Measurements from ENCODE around the gene IFNL1. TPM values are rescaled to one million over a fixed set of nuclear protein-coding genes. Genes with fewer than 3 reads are reported as not detected.
A peak's percentile ranks its signal among the peaks of the same experiment; 100 is the strongest.
"Not testable (repeated sequence)": the region's sequence is repeated elsewhere in the genome, so short reads cannot be mapped to it uniquely, and the experiment has no call there.

The IFNL1 gene
- total RNA-seq, 1 donor from 2014 or later = not detected

DNA sequence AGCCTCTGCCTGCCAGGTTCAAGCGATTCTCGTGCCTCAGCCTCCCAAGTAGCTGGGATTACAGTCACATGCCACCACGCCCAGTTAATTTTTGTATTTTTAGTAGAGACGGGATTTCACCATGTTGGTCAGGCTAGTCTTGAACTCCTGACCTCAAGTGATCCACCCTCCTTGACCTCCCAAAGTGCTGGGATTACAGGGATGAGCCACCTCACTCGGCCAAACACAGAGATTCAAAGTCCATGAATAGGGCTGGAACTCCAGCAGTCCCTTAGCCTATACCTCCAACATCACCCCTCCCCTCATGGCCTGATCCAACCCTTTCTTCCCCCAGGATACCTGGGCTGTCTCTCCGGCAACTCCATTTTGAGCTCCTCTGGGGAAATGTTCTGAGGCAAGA lies 36.5 kb downstream of the IFNL1 start:
- not testable (repeated sequence) for DNase-seq

DNA sequence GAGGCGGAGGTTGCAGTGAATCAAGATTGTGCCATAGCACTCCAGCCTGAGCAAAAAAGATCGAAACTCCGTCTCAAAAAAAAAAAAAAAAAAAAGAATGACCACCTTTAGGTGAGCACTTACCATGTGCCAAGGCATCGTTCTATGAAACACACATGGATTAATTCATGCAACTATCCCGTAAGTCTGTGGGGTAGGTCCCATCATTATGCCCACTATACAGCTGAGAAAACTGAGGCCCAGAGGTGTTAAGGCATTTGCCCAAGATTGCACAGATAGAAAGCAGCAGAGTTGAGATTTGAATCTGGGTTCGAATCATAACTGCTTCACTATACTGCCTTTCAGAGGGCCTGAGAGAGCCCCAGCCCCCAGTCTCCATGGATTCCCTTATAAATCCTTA lies 37.3 kb downstream of the IFNL1 start:
- DNase-seq = no peak

GRCh38 chr19:39334444-39334976 lies 38.3 kb downstream of the IFNL1 start:
- DNase-seq = no peak

DNA sequence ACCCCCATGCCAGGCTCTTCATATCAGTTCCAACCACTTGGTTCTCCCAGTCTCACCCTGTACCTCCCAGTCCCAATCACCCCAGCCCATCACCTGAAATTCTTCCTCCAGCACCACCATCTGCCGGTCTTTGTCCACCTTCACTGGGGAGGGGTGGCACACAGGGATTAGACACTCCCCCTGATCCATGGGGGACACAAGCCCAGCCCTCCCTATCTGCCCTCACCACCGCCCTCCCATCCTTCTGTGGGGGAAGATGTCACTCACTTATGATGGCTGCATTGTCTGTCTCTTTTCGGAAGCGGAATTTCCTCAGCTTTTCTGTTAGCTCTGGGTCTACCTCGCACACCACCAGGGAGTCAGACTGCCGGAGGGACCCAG lies 39.0 kb downstream of the IFNL1 start:
- no peak for DNase-seq

GRCh38 chr19:39336483-39336882 lies 40.3 kb downstream of the IFNL1 start:
- no peak for DNase-seq

- no peak for DNase-seq
Observed at GRCh38 chr19:39339674-39340073, 43.5 kb downstream of the IFNL1 start.

DNA sequence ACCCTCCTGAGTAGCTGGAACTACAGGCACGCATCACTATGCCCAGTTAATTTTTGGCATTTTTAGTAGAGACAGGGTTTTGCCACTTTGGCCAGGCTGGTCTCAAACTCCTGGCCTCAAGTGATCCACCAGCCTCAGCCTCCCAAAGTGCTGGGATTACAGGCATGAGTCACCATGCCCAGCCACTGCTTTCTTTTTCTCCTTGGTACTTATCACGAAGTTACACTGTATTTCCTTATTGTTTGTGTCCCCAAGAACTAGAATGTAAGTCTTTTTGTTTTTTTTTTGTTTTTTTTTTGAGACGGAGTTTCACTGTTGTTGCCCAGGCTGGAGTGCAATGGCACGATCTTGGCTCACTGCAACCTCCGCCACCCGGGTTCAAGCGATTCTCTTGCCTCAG lies 43.9 kb downstream of the IFNL1 start:
- DNase-seq = not testable (repeated sequence)

DNA sequence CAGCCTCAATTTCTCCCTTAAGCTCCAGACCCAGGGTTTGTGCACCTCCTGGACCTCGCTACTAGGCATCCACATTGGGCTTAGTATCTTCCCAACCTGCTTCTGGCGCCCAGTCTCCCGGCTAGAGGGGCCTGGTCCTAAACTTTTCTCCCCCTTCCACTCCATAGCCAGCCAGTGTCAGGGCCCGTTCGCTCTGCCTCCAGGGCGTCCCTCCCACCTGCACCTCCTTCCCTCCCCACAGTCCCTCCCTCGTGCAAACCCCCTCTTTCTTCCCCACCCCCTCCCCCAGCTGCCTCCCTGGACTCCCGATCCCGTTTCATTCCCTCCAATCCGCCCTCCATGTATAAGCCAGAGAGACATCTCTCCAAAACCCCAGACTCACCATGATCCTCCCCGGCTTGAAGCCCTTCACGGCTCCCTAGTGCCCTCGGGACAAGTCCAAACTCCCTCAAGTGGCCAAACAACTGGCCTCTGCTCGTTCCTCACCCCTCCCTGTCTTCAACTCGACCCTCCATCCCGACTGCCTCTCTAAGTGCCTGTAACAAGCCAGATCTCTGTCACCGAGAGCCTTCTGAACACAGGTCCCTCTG lies 45.0 kb downstream of the IFNL1 start:
- DNase-seq = no peak

DNA sequence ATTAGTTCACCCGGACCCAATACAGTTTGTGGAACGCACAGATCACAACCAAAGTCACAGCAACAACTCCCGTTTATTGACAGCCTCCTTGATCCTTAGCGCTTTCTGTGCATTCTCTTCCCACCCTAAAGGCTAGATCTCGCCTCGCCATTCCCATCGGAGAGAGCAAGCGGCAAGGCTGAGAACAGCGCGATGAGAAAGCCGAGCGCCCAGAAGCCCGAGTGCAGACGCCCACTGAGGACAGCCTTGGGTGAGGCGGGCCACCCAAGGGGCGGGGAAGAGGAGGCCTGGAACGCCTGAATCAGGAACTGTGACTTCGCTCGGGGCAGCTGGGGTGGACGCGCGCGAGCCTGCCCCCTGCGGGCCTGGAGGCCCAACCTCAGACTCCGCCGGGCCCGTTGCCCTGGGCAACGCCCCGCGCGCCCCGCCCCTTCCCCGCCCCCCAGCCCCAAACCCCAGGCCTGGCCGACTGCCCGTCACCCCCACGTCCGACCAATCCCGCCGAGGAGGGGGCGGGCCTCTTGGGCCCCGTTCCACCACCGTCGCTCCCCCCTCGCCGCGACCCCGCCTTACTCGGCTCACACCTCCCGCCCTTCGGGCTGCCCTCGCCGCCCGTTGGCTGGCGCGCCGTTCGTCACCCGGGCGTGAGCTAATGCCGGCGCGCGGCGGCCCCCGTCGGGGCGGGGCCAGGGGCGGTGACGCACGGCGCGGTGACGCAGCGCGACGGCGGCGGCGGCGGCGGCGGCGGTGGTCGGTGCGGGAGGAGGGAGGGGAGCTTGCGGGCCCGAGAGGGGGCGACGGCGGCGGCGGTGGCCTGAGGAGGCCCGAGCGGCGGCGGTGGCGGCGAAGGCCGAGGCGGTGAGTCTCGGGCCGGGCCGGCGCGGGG lies 45.8 kb downstream of the IFNL1 start, which contains the start of gene SAMD4B:
Gene SAMD4B (plus strand): TSS at position 703 of the 886 bp plus-strand sequence. CDS start 14,473 bp downstream, outside the sequence.
- peak; percentile 99 for DNase-seq

- DNase-seq = peak; percentile 37
Observed at GRCh38 chr19:39342647-39343305, 46.6 kb downstream of the IFNL1 start.

DNA sequence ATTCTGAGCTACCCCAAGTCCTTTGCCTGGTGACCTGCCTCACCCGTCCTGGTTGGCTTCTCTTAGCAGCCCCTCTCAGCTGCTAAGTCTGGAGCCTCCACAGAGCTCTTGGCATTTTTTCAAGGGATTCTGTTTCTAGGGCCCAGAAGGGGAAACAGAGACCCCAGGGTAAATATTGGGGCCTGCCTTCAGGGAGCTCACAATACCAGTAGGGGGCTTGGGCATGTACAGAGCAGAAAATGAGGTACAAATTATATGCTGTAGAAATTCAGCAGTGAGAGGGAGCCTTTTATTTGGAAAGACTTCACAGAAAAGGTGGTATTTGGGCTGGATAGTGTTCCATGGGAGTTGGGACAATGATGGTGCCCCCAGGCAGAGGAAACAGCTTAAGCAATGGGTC lies 49.7 kb downstream of the IFNL1 start:
- DNase-seq = no peak

GRCh38 chr19:39347332-39348164 lies 51.3 kb downstream of the IFNL1 start:
- DNase-seq = no peak

Small RNA genes lying within 50 kb of the gene (small RNA-seq; reads per million reads assigned to genes)
- gene AC011445.2 (ENCODE audit: low replicate concordance) = 0.11 reads per million

Other genes with a start within 250 kb of the IFNL1 start
- not detected for gene ACP7, start 212.0 kb upstream of the IFNL1 start, total RNA-seq
- 10.3 TPM for gene PAK4, start 170.6 kb upstream of the IFNL1 start, total RNA-seq
- gene NCCRP1, start 99.4 kb upstream of the IFNL1 start, total RNA-seq = 4.5 TPM
- gene SYCN, start 92.1 kb upstream of the IFNL1 start, total RNA-seq = not detected
- not detected for gene IFNL3, start 51.4 kb upstream of the IFNL1 start, total RNA-seq
- not detected for gene IFNL4, start 47.6 kb upstream of the IFNL1 start, total RNA-seq
- gene IFNL2, start 28.0 kb upstream of the IFNL1 start, total RNA-seq = not detected
- gene LRFN1, start 24.5 kb downstream of the IFNL1 start, total RNA-seq = 0.92 TPM
- 8.2 TPM for gene GMFG, start 39.6 kb downstream of the IFNL1 start, total RNA-seq
- 36.4 TPM for gene SAMD4B, start 46.0 kb downstream of the IFNL1 start, total RNA-seq
- 18.9 TPM for gene PAF1, start 94.7 kb downstream of the IFNL1 start, total RNA-seq
- 15.2 TPM for gene MED29, start 95.0 kb downstream of the IFNL1 start, total RNA-seq
- 24.5 TPM for gene ZFP36, start 110.4 kb downstream of the IFNL1 start, total RNA-seq
- 20.9 TPM for gene PLEKHG2, start 116.3 kb downstream of the IFNL1 start, total RNA-seq
- gene RPS16, start 139.5 kb downstream of the IFNL1 start, total RNA-seq = 106 TPM
- 62.2 TPM for gene SUPT5H, start 149.2 kb downstream of the IFNL1 start, total RNA-seq
- 27.1 TPM for gene TIMM50, start 184.4 kb downstream of the IFNL1 start, total RNA-seq
- gene DLL3, start 202.5 kb downstream of the IFNL1 start, total RNA-seq = not detected
- not detected for gene SELENOV, start 218.7 kb downstream of the IFNL1 start, total RNA-seq
- 5.0 TPM for gene EID2B, start 236.4 kb downstream of the IFNL1 start, total RNA-seq
- 15.0 TPM for gene EID2, start 243.8 kb downstream of the IFNL1 start, total RNA-seq